DOHH2 (cell line): ENCODE results near the gene SERPINI1.

ENCODE experiments used
- H3F3A ChIP-seq: fragments of 200-600 bp; sonication (generic), shearing (Covaris generic); 2 replicates; pipeline ENCODE4 v1.6.0; 2016; ENCODE audit warnings: antibody characterized with exemption, mild to moderate bottlenecking; ENCODE audit not compliant: control insufficient read depth, insufficient read depth
- H3K27ac ChIP-seq: fragments of 200-600 bp; sonication (generic); 2 replicates; pipeline ENCODE4 v1.5.1; 2014; ENCODE audit warnings: low read depth, mild to moderate bottlenecking, low read length, moderate library complexity
- H3K27me3 ChIP-seq: fragments of 200-600 bp; sonication (generic); 2 replicates; pipeline ENCODE4 v1.6.1; 2014; ENCODE audit warnings: mild to moderate bottlenecking, low read length, mixed read lengths; ENCODE audit not compliant: control insufficient read depth
- H3K36me3 ChIP-seq: fragments of 200-600 bp; sonication (generic); 2 replicates; pipeline ENCODE4 v1.6.1; 2014; ENCODE audit warnings: mild to moderate bottlenecking, low read length, moderate library complexity, mixed read lengths; ENCODE audit not compliant: control insufficient read depth
- H3K4me1 ChIP-seq: fragments of 200-600 bp; sonication (generic); 2 replicates; pipeline ENCODE4 v1.6.1; 2014; ENCODE audit warnings: mild to moderate bottlenecking, low read length, mixed read lengths; ENCODE audit not compliant: control insufficient read depth
- H3K4me2 ChIP-seq: fragments of 200-600 bp; sonication (generic); 2 replicates; pipeline ENCODE4 v1.6.0; 2014; ENCODE audit warnings: mild to moderate bottlenecking, low read length, moderate library complexity
- H3K4me3 ChIP-seq: fragments of 200-600 bp; sonication (generic); 2 replicates; pipeline ENCODE4 v1.5.1; 2014; ENCODE audit warnings: mild to moderate bottlenecking, low read length, mixed read lengths
- H3K79me2 ChIP-seq: fragments of 200-600 bp; sonication (generic); 2 replicates; pipeline ENCODE4 v1.6.1; 2014; ENCODE audit warnings: mild to moderate bottlenecking, low read length, mixed read lengths; ENCODE audit not compliant: control insufficient read depth
- H3K9me2 ChIP-seq: fragments of 200-600 bp; sonication (generic); replicated peaks from 2 replicates; pipeline ENCODE4 v1.6.1; 2014; ENCODE audit warnings: mild to moderate bottlenecking, low read length, mixed read lengths; ENCODE audit not compliant: control insufficient read depth
- H3K9me3 ChIP-seq: fragments of 200-600 bp; sonication (generic); 2 replicates; pipeline ENCODE4 v1.6.1; 2014; ENCODE audit warnings: antibody characterized with exemption, low read length, mixed read lengths; ENCODE audit not compliant: control insufficient read depth, insufficient read depth
- H4K20me1 ChIP-seq: fragments of 200-600 bp; sonication (generic); 2 replicates; pipeline ENCODE4 v1.6.0; 2014; ENCODE audit warnings: low read depth, mild to moderate bottlenecking, antibody characterized with exemption, low read length, moderate library complexity; ENCODE audit not compliant: control insufficient read depth, insufficient read depth
- EZH2phosphoT487 ChIP-seq: fragments of 200-600 bp; sonication (generic); IDR thresholded peaks from 2 replicates; pipeline ENCODE4 v1.6.1; 2017; ENCODE audit warnings: borderline replicate concordance, mild to moderate bottlenecking, antibody characterized with exemption, low read length, moderate library complexity, mixed read lengths
- TF ChIP-seq, protein P1 (sequence below): fragments of 200-600 bp; sonication (generic); IDR thresholded peaks from one replicate; pipeline ENCODE4 v1.5.1; 2014; ENCODE audit warnings: antibody characterized with exemption, mild to moderate bottlenecking, low read depth, low read length; ENCODE audit not compliant: poor library complexity, severe bottlenecking

SERPINI1 gene

DNA sequence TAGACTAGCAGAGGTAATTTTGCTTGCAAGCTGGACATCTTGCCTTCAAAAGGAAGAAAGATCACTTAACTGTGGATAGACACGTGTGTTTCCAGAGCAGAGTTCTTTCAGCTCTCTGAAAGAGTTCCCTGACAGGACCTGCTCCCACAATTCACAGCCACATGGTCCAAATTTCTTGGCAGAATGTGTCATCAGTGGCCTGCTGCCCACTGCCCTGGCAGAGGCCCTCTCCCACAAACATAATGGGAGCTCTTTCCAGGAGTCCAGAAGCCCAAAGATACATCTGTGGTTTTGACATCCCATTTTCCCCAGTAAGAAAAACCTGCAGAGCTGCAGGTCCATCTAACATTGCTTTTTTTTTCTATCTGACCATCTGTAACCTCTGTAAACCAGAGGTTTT lies 48.3 kb downstream of the SERPINI1 start:
- Histone ChIP-seq H3K27me3 (no peaks in the 10 kb centered on the region), H3K36me3 (no peaks in the 10 kb centered on the region), H4K20me1 (no peaks in the 10 kb centered on the region), H3K4me2 (no peak overlapping the region), H3K27ac (no peak overlapping the region), H3K4me3 (no peak overlapping the region), H3K79me2 (no peaks in the 10 kb centered on the region), H3K4me1 (no peaks in the 10 kb centered on the region), H3K9me3 (no peaks in the 10 kb centered on the region), H3F3A (no peaks in the 10 kb centered on the region; the same call in 1 of the 2 replicates), H3K9me2 (no peaks in the 10 kb centered on the region)
- TF ChIP-seq EZH2phosphoT487: no peak
- TF ChIP-seq, protein P1, sequence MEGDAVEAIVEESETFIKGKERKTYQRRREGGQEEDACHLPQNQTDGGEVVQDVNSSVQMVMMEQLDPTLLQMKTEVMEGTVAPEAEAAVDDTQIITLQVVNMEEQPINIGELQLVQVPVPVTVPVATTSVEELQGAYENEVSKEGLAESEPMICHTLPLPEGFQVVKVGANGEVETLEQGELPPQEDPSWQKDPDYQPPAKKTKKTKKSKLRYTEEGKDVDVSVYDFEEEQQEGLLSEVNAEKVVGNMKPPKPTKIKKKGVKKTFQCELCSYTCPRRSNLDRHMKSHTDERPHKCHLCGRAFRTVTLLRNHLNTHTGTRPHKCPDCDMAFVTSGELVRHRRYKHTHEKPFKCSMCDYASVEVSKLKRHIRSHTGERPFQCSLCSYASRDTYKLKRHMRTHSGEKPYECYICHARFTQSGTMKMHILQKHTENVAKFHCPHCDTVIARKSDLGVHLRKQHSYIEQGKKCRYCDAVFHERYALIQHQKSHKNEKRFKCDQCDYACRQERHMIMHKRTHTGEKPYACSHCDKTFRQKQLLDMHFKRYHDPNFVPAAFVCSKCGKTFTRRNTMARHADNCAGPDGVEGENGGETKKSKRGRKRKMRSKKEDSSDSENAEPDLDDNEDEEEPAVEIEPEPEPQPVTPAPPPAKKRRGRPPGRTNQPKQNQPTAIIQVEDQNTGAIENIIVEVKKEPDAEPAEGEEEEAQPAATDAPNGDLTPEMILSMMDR: no peak

DNA sequence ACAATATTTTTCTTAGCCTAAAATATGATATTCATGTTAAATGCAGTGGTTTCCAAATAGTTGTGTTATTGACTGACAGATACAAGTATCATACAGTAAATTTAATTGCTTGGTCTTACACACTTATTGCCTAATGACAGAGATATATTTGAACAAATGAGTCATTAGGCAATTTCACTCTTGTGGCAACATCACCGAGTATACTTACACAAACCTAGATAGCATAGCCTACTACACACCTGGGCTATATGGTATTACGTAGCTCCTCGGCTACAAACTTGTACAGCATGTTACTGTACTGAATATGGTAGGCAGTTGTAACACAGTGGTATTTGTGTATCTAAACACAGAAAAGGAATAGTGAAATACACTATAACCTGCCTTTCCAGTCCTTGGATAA lies 50.3 kb downstream of the SERPINI1 start:
- Histone ChIP-seq H3K36me3 (no peaks in the 10 kb centered on the region), H3K27me3 (no peaks in the 10 kb centered on the region), H4K20me1 (no peaks in the 10 kb centered on the region), H3F3A (no peaks in the 10 kb centered on the region), H3K27ac (no peak overlapping the region), H3K79me2 (no peaks in the 10 kb centered on the region), H3K4me2 (no peak overlapping the region), H3K9me2 (no peaks in the 10 kb centered on the region), H3K4me1 (no peaks in the 10 kb centered on the region), H3K4me3 (no peak overlapping the region), H3K9me3 (no peaks in the 10 kb centered on the region)
- TF ChIP-seq, protein P1: no peak
- TF ChIP-seq EZH2phosphoT487: no peak

DNA sequence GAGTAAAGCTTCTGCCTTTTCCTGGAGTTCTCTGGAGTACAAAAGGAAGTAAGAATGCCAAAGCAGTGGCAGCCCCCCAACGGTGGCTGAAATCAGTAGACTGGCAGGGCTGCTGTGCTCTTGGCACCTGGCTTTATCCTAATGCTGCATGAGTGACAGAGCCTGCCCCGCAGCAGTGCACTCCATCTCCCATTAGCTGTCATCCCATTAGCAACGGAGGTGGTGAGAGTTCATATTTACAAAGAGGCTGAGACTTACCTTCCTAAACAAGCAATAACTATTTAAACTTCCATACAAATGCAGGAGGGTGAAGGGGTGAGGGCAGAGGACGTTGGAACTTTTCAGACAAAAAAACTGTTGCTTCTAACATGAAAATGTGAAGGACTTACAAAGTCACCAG lies 51.9 kb downstream of the SERPINI1 start:
- H4K20me1 ChIP-seq: no peaks in the 10 kb centered on the region
- H3K9me3 ChIP-seq: no peaks in the 10 kb centered on the region
- H3K79me2 ChIP-seq: no peaks in the 10 kb centered on the region
- no peaks in the 10 kb centered on the region for H3K4me1 ChIP-seq
- H3F3A ChIP-seq: no peaks in the 10 kb centered on the region
- H3K9me2 ChIP-seq: no peaks in the 10 kb centered on the region
- no peak overlapping the region for H3K27ac ChIP-seq
- no peaks in the 10 kb centered on the region for H3K27me3 ChIP-seq
- no peak overlapping the region for H3K4me2 ChIP-seq
- TF ChIP-seq, protein P1: no peak
- no peak for TF ChIP-seq EZH2phosphoT487
- H3K36me3 ChIP-seq: no peaks in the 10 kb centered on the region
- no peak overlapping the region for H3K4me3 ChIP-seq
